Stomach (tissue), 9 donors: ENCODE results near the gene IL1RAPL2. TPM values are rescaled to one million over a fixed set of nuclear protein-coding genes. Genes with fewer than 3 reads are reported as not detected.

Experiments used
- DNase-seq, 2 donors: peaks; one replicate each; pipeline versions ENCODE4 v3.0.0 to v3.0.0-alpha.2; 2013 to 2019
- H3K27ac ChIP-seq, 5 donors: fragments of 200-600 bp in 4 of 5; sonication (generic) in 4 of 5; one replicate each; pipeline ENCODE4 v1.5.1; 2013 to 2019; ENCODE audit warnings: mild to moderate bottlenecking in 1 of 5, moderate library complexity in 1 of 5
- H3K27me3 ChIP-seq, 3 donors: fragments of 200-600 bp; sonication (generic); one replicate each; pipeline ENCODE4 v1.5.1; 2017 to 2019; ENCODE audit warnings: mixed run types in 1 of 3
- H3K36me3 ChIP-seq, 4 donors: fragments of 200-600 bp; sonication (generic); 1 replicate in 3 of 4; 2 replicates in 1 of 4; pipeline ENCODE4 v1.5.1; 2016 to 2019
- H3K4me1 ChIP-seq, 4 donors: fragments of 200-600 bp; sonication (generic); one replicate each; pipeline ENCODE4 v1.5.1; 2016 to 2019
- H3K4me3 ChIP-seq, 4 donors: fragments of 200-600 bp; sonication (generic) in 3 of 4; one replicate each; pipeline ENCODE4 v1.5.1; 2016 to 2019; ENCODE audit warnings: mild to moderate bottlenecking in 1 of 4
- H3K9me3 ChIP-seq, 4 donors: fragments of 200-600 bp; sonication (generic); one replicate each; pipeline ENCODE4 v1.5.1; 2016 to 2019
- EP300 ChIP-seq: sonication (generic); formaldehyde crosslinking; IDR thresholded peaks from one replicate; pipeline ENCODE4 v1.6.1; 2017; ENCODE audit warnings: antibody characterized with exemption
- POLR2A ChIP-seq, 4 donors: fragments of 450-650 bp; IDR thresholded peaks; one replicate each; pipeline ENCODE4 v1.6.1; 2016; ENCODE audit warnings: antibody characterized with exemption in 4 of 4, control low read depth in 2 of 4, mild to moderate bottlenecking in 1 of 4, moderate library complexity in 1 of 4
- POLR2AphosphoS5 ChIP-seq, 3 donors: sonication (generic); formaldehyde crosslinking; IDR thresholded peaks; one replicate each; pipeline ENCODE4 v1.6.1; 2016; ENCODE audit warnings: antibody characterized with exemption in 3 of 3
- WGBS, 5 donors: extraction: QIAGEN DNeasy Blood & Tissue Kit in 3 of 5; methylation state at CpG; one replicate each; pipeline versions ENCODE4 v1.1.5 to v1.1.7; 2013 to 2018; 5-methylcytosine and 5-hydroxymethylcytosine counted together
- intact Hi-C: fragments of 100-400 bp; cut with DNase I; formaldehyde crosslinking; loops from one replicate; pipeline ENCODE4 v1.15.1; 2023; ENCODE audit warnings: low total_unique reads
- polyA plus RNA-seq, 3 donors: library from polyadenylated mRNA; stranded (reverse); fragments of 200-250 nt; gene quantifications; one replicate each; pipeline ENCODE4 v1.2.3, GENCODE V29; 2013
- total RNA-seq, 5 donors: library from RNA; depleted of rRNA; stranded (reverse); fragments of >200 nt; gene quantifications; one replicate each; pipeline versions ENCODE4 v1.1.0 to v1.2.3, GENCODE V29; 2014 to 2016
- TF ChIP-seq, protein P1 (sequence below), 7 experiments: fragments of 450-650 bp in 4 of 7; fragments of 200-600 bp in 3 of 7; sonication (generic) in 3 of 7; IDR thresholded peaks; one replicate each; pipeline ENCODE4 v1.5.1; 2016 to 2019; ENCODE audit warnings: antibody characterized with exemption in 7 of 7, control low read depth in 2 of 7, mild to moderate bottlenecking in 1 of 7
- donor health status: healthy with polysubstance abuse.
- donor health status: Bipolar disorder and iron deficiency.
- donor health status: healthy.

The IL1RAPL2 gene
- total and polyA plus RNA-seq, 8 donors: 1.1 TPM; not detected in 7

DNA sequence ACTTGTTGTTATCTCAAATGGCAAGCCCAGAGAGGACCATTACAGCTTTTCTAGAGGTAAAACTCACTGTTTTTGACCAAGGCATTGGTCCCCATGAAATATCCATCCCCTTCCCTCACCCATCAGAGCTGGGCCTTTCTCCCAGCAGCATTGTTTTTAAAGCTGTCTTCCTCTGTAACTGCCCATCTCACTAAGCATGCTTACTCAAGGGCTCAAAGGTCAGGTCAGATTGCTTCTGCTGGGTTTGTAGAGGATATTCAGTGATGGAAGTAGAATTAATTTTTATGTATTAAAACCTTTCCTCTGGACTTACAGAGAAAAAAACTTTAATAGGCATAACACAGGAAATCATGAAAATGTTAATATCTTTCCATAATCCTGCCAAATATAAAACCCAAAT lies 643.4 kb downstream of the IL1RAPL2 start:
- Histone ChIP-seq H3K4me3 (no peak overlapping the region), H3K4me1 (no peaks in the 10 kb centered on the region), H3K27me3 (peaks cover 0 to 7% (median 0%) of the 10 kb centered on the region in 3 donors), H3K27ac (no peak overlapping the region), H3K36me3 (no peaks in the 10 kb centered on the region), H3K9me3 (peaks cover 0 to 2% (median 0%) of the 10 kb centered on the region in 4 donors)
- TF ChIP-seq EP300: no peak
- TF ChIP-seq, protein P1, sequence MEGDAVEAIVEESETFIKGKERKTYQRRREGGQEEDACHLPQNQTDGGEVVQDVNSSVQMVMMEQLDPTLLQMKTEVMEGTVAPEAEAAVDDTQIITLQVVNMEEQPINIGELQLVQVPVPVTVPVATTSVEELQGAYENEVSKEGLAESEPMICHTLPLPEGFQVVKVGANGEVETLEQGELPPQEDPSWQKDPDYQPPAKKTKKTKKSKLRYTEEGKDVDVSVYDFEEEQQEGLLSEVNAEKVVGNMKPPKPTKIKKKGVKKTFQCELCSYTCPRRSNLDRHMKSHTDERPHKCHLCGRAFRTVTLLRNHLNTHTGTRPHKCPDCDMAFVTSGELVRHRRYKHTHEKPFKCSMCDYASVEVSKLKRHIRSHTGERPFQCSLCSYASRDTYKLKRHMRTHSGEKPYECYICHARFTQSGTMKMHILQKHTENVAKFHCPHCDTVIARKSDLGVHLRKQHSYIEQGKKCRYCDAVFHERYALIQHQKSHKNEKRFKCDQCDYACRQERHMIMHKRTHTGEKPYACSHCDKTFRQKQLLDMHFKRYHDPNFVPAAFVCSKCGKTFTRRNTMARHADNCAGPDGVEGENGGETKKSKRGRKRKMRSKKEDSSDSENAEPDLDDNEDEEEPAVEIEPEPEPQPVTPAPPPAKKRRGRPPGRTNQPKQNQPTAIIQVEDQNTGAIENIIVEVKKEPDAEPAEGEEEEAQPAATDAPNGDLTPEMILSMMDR (IDR thresholded peaks at IDR 0.05): no peak
- no peak for TF ChIP-seq POLR2A (IDR thresholded peaks at IDR 0.05)
- TF ChIP-seq POLR2AphosphoS5 (IDR thresholded peaks at IDR 0.05): no peak
- intact Hi-C loops: no loop called here
- DNase-seq: no peak

DNA sequence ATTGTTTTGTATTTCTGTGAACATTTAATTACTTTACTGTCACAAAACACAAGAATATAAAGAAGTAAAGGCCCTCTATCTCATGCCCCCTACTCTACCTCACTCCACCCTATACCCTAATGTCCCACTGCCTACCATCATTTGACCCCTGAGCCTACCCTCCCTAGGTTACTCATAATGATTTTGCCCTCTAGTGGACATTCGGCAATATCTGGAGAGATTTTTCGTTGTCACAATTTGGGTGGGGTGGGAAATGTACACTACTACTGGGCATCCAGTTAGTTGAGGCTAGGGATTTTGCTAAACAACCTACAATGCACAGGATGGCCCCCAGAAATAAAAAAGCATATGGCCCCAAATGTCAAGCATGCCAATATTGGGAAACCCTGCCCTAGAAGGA lies 644.3 kb downstream of the IL1RAPL2 start:
- intact Hi-C loops: no loop called here
- DNase-seq: no peak

DNA sequence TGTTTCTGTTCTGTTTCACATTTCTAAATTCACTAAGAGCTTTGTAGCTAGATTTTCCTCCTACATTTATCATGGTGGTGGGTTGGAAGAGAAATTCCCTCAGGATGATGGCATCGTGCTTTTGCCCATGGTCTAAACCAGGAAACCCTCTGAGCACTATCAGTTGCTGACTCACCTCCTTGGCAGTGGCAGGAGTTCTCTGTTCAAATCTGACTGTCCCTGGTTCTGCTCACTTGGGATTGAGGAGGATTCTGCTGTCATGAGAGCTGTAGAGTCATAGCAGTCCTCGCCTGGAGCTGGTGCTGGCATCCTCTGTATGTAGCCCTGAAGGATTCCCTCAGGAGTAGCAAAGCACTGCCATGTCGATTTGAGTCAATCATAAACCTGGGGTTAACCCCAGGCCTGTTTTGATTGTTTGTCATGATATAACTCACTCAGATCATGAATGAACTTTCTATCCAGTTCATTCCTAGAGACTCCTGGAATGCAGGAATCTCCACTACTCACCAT lies 645.1 kb downstream of the IL1RAPL2 start:
- Histone ChIP-seq H3K27me3 (peaks cover 0 to 7% (median 0%) of the 10 kb centered on the region in 3 donors), H3K36me3 (no peaks in the 10 kb centered on the region), H3K4me3 (no peak overlapping the region), H3K27ac (no peak overlapping the region), H3K9me3 (peaks cover 0 to 6% (median 2%) of the 10 kb centered on the region in 4 donors), H3K4me1 (no peaks in the 10 kb centered on the region)
- WGBS, 5 donors: 60 to 83% (median 74%) methylated on average over 2 to 3 of the region's 3 CpGs
- TF ChIP-seq, protein P1 (IDR thresholded peaks at IDR 0.05): no peak
- TF ChIP-seq POLR2A (IDR thresholded peaks at IDR 0.05) (no peak), EP300 (no peak), POLR2AphosphoS5 (IDR thresholded peaks at IDR 0.05) (no peak)
- intact Hi-C loops: no loop called here
- no peak for DNase-seq

More for the DNA sequence above, 644.3 kb downstream of the IL1RAPL2 start:
- no peaks in the 10 kb centered on the region for H3K36me3 ChIP-seq
- H3K27ac ChIP-seq: no peak overlapping the region
- H3K27me3 ChIP-seq: peaks cover 0 to 7% (median 0%) of the 10 kb centered on the region in 3 donors
- TF ChIP-seq POLR2AphosphoS5 (IDR thresholded peaks at IDR 0.05): no peak
- TF ChIP-seq POLR2A (IDR thresholded peaks at IDR 0.05): no peak
- no peak for TF ChIP-seq EP300
- TF ChIP-seq, protein P1 (IDR thresholded peaks at IDR 0.05): no peak
- no peak overlapping the region for H3K4me3 ChIP-seq
- peaks cover 0 to 2% (median 0%) of the 10 kb centered on the region in 4 donors for H3K9me3 ChIP-seq
- 49 to 93% (median 73%) methylated on average over 2 of the region's 2 CpGs for WGBS, 5 donors
- no peaks in the 10 kb centered on the region for H3K4me1 ChIP-seq

DNA sequence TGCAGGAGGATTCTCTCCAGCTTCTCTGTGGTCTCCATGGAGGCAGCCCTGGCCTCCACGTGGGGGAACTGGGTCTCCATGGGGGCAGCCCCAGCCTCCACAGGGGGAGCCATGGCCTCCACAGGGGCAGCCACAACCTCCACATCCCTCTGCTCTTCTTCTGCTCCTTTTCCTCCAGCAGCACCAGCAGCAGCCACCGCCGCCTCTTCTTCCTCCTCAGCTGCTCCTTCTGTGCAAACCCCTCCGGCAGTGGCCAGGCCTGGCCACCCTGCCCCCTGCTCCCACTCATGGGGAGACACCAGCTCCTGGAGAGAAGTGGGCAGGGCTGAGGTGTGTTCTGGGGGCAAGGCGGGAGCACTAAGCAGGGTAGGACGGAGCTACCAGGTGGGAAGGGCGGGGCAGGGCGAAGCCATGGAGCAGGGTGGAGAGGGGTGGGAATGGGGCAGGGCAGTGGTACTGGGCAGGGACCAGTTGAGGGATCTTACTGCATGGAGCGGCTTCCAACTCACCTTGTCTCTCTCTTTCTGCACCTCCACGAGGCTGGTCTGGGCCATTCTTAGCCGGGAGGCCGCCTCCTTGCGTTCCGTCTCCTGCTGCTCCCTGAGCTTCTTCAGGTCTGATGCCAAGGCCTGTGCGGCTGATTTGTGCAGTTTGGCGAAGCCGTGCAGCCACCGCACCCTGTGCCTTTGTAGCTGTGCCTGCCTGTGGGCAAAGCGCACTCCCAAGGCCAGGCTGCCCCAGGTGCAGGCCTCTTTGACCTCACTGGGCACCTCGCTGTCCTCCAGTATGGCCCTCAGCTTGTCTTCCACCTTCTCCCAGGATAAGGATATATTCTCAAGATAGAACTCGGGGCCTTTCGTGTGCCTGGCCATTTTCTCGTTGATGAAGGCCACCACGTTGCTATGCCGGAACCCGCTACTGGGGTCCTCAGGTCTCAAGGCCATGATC lies 653.7 kb downstream of the IL1RAPL2 start:
- intact Hi-C loops: no loop called here
- 82 to 95% (median 88%) methylated on average over 14 to 26 of the region's 26 CpGs for WGBS, 5 donors

More for the DNA sequence above, 653.7 kb downstream of the IL1RAPL2 start:
- no peak overlapping the region for H3K27ac ChIP-seq
- no peaks in the 10 kb centered on the region for H3K36me3 ChIP-seq
- peaks cover 0 to 4% (median 0%) of the 10 kb centered on the region in 3 donors for H3K27me3 ChIP-seq
- no peak overlapping the region for H3K4me3 ChIP-seq
- DNase-seq: no peak
- TF ChIP-seq, protein P1 (IDR thresholded peaks at IDR 0.05): no peak
- TF ChIP-seq POLR2A (IDR thresholded peaks at IDR 0.05): no peak
- no peak for TF ChIP-seq POLR2AphosphoS5 (IDR thresholded peaks at IDR 0.05)
- TF ChIP-seq EP300: no peak
- H3K9me3 ChIP-seq: peaks cover 0 to 21% (median 6%) of the 10 kb centered on the region in 4 donors
- H3K4me1 ChIP-seq: no peaks in the 10 kb centered on the region
